Activated B cell treated with CpG ODN at 0.5 μM for 24 hours (primary cell): ENCODE data around the gene KREMEN1. TPM values are rescaled to one million over a fixed set of nuclear protein-coding genes. Genes with fewer than 3 reads are reported as not detected.
"Not testable (repeated sequence)": the region's sequence is repeated elsewhere in the genome, so short reads cannot be mapped to it uniquely, and the experiment has no call there.

Experiments used
- ATAC-seq: fragments of 200-7000 bp; cut with Tn5 transposase; one replicate; pipeline ENCODE4 v1.10.0; 2021; ENCODE audit warnings: low read depth, mild to moderate bottlenecking, moderate library complexity
- CTCF ChIA-PET: fragments of 350-600 bp; sonication (Branson Sonifier 250); formaldehyde crosslinking; loops from one replicate; lab custom pipeline; 2021; ENCODE audit warnings: antibody characterized with exemption; lab: Charles Lee
- POLR2A ChIA-PET: fragments of 350-600 bp; sonication (Branson Sonifier 250); formaldehyde crosslinking; loops from one replicate; lab custom pipeline; 2021; ENCODE audit warnings: antibody characterized with exemption; lab: Charles Lee
- DNase-seq: peaks from one replicate; pipeline ENCODE4 v3.0.0; 2022
- H3K27ac Mint-ChIP-seq: one replicate; pipeline ENCODE4 v1.8.0; 2020; ENCODE audit warnings: mixed read lengths
- H3K27me3 Mint-ChIP-seq: one replicate; pipeline ENCODE4 v1.8.0; 2021; ENCODE audit warnings: mixed read lengths
- H3K36me3 Mint-ChIP-seq: one replicate; pipeline ENCODE4 v1.8.0; 2021; ENCODE audit warnings: low read depth, mixed read lengths
- H3K4me1 Mint-ChIP-seq: one replicate; pipeline ENCODE4 v1.8.0; 2021; ENCODE audit warnings: mixed read lengths
- H3K4me3 Mint-ChIP-seq: one replicate; pipeline ENCODE4 v1.8.0; 2020; ENCODE audit warnings: mild to moderate bottlenecking, mixed read lengths
- H3K9me3 Mint-ChIP-seq: one replicate; pipeline ENCODE4 v1.8.0; 2020; ENCODE audit warnings: mixed read lengths
- CTCF ChIP-seq: fragments of 200-600 bp; IDR thresholded peaks from one replicate; pipeline ENCODE4 v1.8.0; 2022; ENCODE audit warnings: antibody characterized with exemption, mild to moderate bottlenecking
- intact Hi-C: fragments of 100-400 bp; cut with micrococcal nuclease; formaldehyde crosslinking; loops from one replicate; pipeline ENCODE4 v1.15.1; 2024
- total RNA-seq: library from RNA; stranded (reverse); gene quantifications from 2 replicates; pipeline ENCODE4 v1.2.3, GENCODE V29; 2022

Gene KREMEN1
- total RNA-seq, 1 donor from 2014 or later, result not detected

- ChIA-PET POLR2A (no interaction called here), CTCF (no interaction called here)
- Mint-ChIP-seq H3K4me3 (no peak overlapping the region), H3K27ac (no peak overlapping the region), H3K4me1 (no peaks in the 10 kb centered on the region), H3K27me3 (peaks cover 38% of the 10 kb centered on the region), H3K9me3 (peaks cover 5% of the 10 kb centered on the region), H3K36me3 (no peaks in the 10 kb centered on the region)
- intact Hi-C loops, result no loop called here
- TF ChIP-seq CTCF, result no peak
- DNase-seq, result no peak
- no peak for ATAC-seq
These were observed 41.6 kb downstream of the KREMEN1 start for GRCh38 chr22:29114392-29114791.

GRCh38 chr22:29115682-29116288, 43.0 kb downstream of the KREMEN1 start:
- DNase-seq, result no peak
- Mint-ChIP-seq H3K27me3 (peaks cover 37% of the 10 kb centered on the region), H3K27ac (no peak overlapping the region), H3K4me1 (no peaks in the 10 kb centered on the region), H3K36me3 (no peaks in the 10 kb centered on the region), H3K9me3 (peaks cover 8% of the 10 kb centered on the region), H3K4me3 (no peak overlapping the region)
- intact Hi-C loops, result no loop called here
- ATAC-seq, result no peak
- TF ChIP-seq CTCF, result no peak
- ChIA-PET POLR2A (no interaction called here), CTCF (no interaction called here)

- no peak overlapping the region for H3K4me3 Mint-ChIP-seq
- no peak for TF ChIP-seq CTCF
- CTCF ChIA-PET, result no interaction called here
- intact Hi-C loops, result no loop called here
- peaks cover 37% of the 10 kb centered on the region for H3K27me3 Mint-ChIP-seq
- H3K36me3 Mint-ChIP-seq, result no peaks in the 10 kb centered on the region
- POLR2A ChIA-PET, result no interaction called here
- DNase-seq (no peak), ATAC-seq (no peak)
- no peak overlapping the region for H3K27ac Mint-ChIP-seq
- H3K4me1 Mint-ChIP-seq, result no peaks in the 10 kb centered on the region
- H3K9me3 Mint-ChIP-seq, result peaks cover 8% of the 10 kb centered on the region
These were observed 43.7 kb downstream of the KREMEN1 start for GRCh38 chr22:29116397-29117123.

GRCh38 chr22:29117799-29118477, 45.1 kb downstream of the KREMEN1 start:
- POLR2A ChIA-PET, result no interaction called here
- Mint-ChIP-seq H3K4me1 (no peaks in the 10 kb centered on the region), H3K9me3 (peaks cover 8% of the 10 kb centered on the region), H3K27me3 (peaks cover 38% of the 10 kb centered on the region), H3K27ac (no peak overlapping the region), H3K4me3 (no peak overlapping the region), H3K36me3 (no peaks in the 10 kb centered on the region)
- no peak for TF ChIP-seq CTCF
- no peak for DNase-seq
- ATAC-seq, result no peak
- intact Hi-C loops, result no loop called here
- CTCF ChIA-PET, result no interaction called here

- intact Hi-C loops, H3K4me3 Mint-ChIP-seq, H3K36me3 Mint-ChIP-seq, POLR2A ChIA-PET, ATAC-seq, H3K27ac Mint-ChIP-seq, H3K9me3 Mint-ChIP-seq, CTCF ChIA-PET, DNase-seq, H3K4me1 Mint-ChIP-seq: not testable (repeated sequence)
- H3K27me3 Mint-ChIP-seq, result peaks cover 31% of the 10 kb centered on the region
These were observed 47.5 kb downstream of the KREMEN1 start for GRCh38 chr22:29120098-29120912.
